Measurements from ENCODE around the gene TALDO1.

- no peak for TF ChIP-seq POLR2A (IDR thresholded peaks at IDR 0.05)
- TF ChIP-seq CTCF (IDR thresholded peaks at IDR 0.05): no peak
- no peak for TF ChIP-seq POLR2AphosphoS5 (IDR thresholded peaks at IDR 0.05)
Observed at GRCh38 chr11:724778-725386, 22.4 kb upstream of the TALDO1 start.
